Measurements from ENCODE around the gene ATXN7. TPM values are rescaled to one million over a fixed set of nuclear protein-coding genes. Genes with fewer than 3 reads are reported as not detected.

The ATXN7 gene
- total RNA-seq, 1 donor from 2014 or later = 28.7 TPM

GRCh38 chr3:63972987-63973386 lies 109.3 kb downstream of the ATXN7 start:
- Mint-ChIP-seq H3K4me1 (peaks cover 66% of the 10 kb centered on the region), H3K27ac (peak overlapping the region; percentile 89), H3K9me3 (no peaks in the 10 kb centered on the region), H3K27me3 (ENCODE audit: low read depth) (no peaks in the 10 kb centered on the region), H3K36me3 (peaks cover 5% of the 10 kb centered on the region), H3K4me3 (no peak overlapping the region)
- TF ChIP-seq CTCF (IDR thresholded peaks at IDR 0.05; ENCODE audit: unreplicated experiment) = no peak
- DNase-seq (ENCODE audit: low spot score in 2 of 2, unreplicated experiment in 2 of 2) = no peak

GRCh38 chr3:63973406-63973805 lies 109.7 kb downstream of the ATXN7 start:
- H3K4me3 Mint-ChIP-seq = no peak overlapping the region
- DNase-seq (ENCODE audit: low spot score in 2 of 2, unreplicated experiment in 2 of 2) = no peak
- no peak for TF ChIP-seq CTCF (IDR thresholded peaks at IDR 0.05; ENCODE audit: unreplicated experiment)
- no peak overlapping the region for H3K27ac Mint-ChIP-seq
- peaks cover 5% of the 10 kb centered on the region for H3K36me3 Mint-ChIP-seq
- no peaks in the 10 kb centered on the region for H3K9me3 Mint-ChIP-seq
- no peaks in the 10 kb centered on the region for H3K27me3 Mint-ChIP-seq (ENCODE audit: low read depth)
- peaks cover 65% of the 10 kb centered on the region for H3K4me1 Mint-ChIP-seq

- peaks cover 64% of the 10 kb centered on the region for H3K4me1 Mint-ChIP-seq
- no peaks in the 10 kb centered on the region for H3K9me3 Mint-ChIP-seq
- no peak overlapping the region for H3K27ac Mint-ChIP-seq
- DNase-seq (ENCODE audit: low spot score in 2 of 2, unreplicated experiment in 2 of 2) = no peak
- H3K36me3 Mint-ChIP-seq = peaks cover 5% of the 10 kb centered on the region
- no peaks in the 10 kb centered on the region for H3K27me3 Mint-ChIP-seq (ENCODE audit: low read depth)
- H3K4me3 Mint-ChIP-seq = no peak overlapping the region
- no peak for TF ChIP-seq CTCF (IDR thresholded peaks at IDR 0.05; ENCODE audit: unreplicated experiment)
Observed at GRCh38 chr3:63974451-63974850, 110.8 kb downstream of the ATXN7 start.

GRCh38 chr3:63975723-63976122 lies 112.1 kb downstream of the ATXN7 start:
- Mint-ChIP-seq H3K4me1 (peaks cover 61% of the 10 kb centered on the region), H3K36me3 (peaks cover 10% of the 10 kb centered on the region), H3K9me3 (no peaks in the 10 kb centered on the region), H3K4me3 (no peak overlapping the region), H3K27me3 (ENCODE audit: low read depth) (no peaks in the 10 kb centered on the region), H3K27ac (peak overlapping the region; percentile 41)
- no peak for DNase-seq (ENCODE audit: low spot score in 2 of 2, unreplicated experiment in 2 of 2)
- no peak for TF ChIP-seq CTCF (IDR thresholded peaks at IDR 0.05; ENCODE audit: unreplicated experiment)

GRCh38 chr3:63976161-63976871 lies 112.6 kb downstream of the ATXN7 start:
- H3K4me1 Mint-ChIP-seq = peaks cover 55% of the 10 kb centered on the region
- DNase-seq (ENCODE audit: low spot score in 2 of 2, unreplicated experiment in 2 of 2) = no peak
- no peak for TF ChIP-seq CTCF (IDR thresholded peaks at IDR 0.05; ENCODE audit: unreplicated experiment)
- H3K4me3 Mint-ChIP-seq = no peak overlapping the region
- no peaks in the 10 kb centered on the region for H3K27me3 Mint-ChIP-seq (ENCODE audit: low read depth)
- H3K9me3 Mint-ChIP-seq = no peaks in the 10 kb centered on the region
- peak overlapping the region; percentile 41 for H3K27ac Mint-ChIP-seq
- H3K36me3 Mint-ChIP-seq = peaks cover 10% of the 10 kb centered on the region

GRCh38 chr3:63976872-63977200 lies 113.2 kb downstream of the ATXN7 start:
- no peak overlapping the region for H3K27ac Mint-ChIP-seq
- no peak for DNase-seq (ENCODE audit: low spot score in 2 of 2, unreplicated experiment in 2 of 2)
- TF ChIP-seq CTCF (IDR thresholded peaks at IDR 0.05; ENCODE audit: unreplicated experiment) = no peak
- peaks cover 52% of the 10 kb centered on the region for H3K4me1 Mint-ChIP-seq
- H3K36me3 Mint-ChIP-seq = peaks cover 10% of the 10 kb centered on the region
- H3K27me3 Mint-ChIP-seq (ENCODE audit: low read depth) = no peaks in the 10 kb centered on the region
- no peaks in the 10 kb centered on the region for H3K9me3 Mint-ChIP-seq
- no peak overlapping the region for H3K4me3 Mint-ChIP-seq
